GM18505 (cell line): ENCODE results near the gene TTLL5.

Experiments used
- ATAC-seq: cut with Tn5 transposase; IDR thresholded peaks from one replicate; pipeline ENCODE4 v1.9.1; 2021; ENCODE audit not compliant: unreplicated experiment
- POLR2A ChIP-seq: IDR thresholded peaks from 4 replicates; pipeline ENCODE4 v1.6.1; 2011; ENCODE audit warnings: borderline replicate concordance; ENCODE audit not compliant: insufficient read depth, insufficient read length; ENCODE audit errors: extremely low read depth

TTLL5 gene

GRCh38 chr14:75784314-75784686, 123.3 kb downstream of the TTLL5 start:
- ATAC-seq, result no peak
- no peak for TF ChIP-seq POLR2A

- ATAC-seq, result no peak
Measured at GRCh38 chr14:75793806-75794205, 132.8 kb downstream of the TTLL5 start.

GRCh38 chr14:75794615-75795038, 133.6 kb downstream of the TTLL5 start:
- TF ChIP-seq POLR2A, result no peak
- no peak for ATAC-seq

More at GRCh38 chr14:75793806-75794205, 132.8 kb downstream of the TTLL5 start:
- no peak for TF ChIP-seq POLR2A

- no peak for TF ChIP-seq POLR2A
- ATAC-seq, result no peak
Measured at GRCh38 chr14:75800792-75801191, 139.7 kb downstream of the TTLL5 start.

GRCh38 chr14:75802486-75802885, 141.4 kb downstream of the TTLL5 start:
- no peak for TF ChIP-seq POLR2A
- no peak for ATAC-seq

GRCh38 chr14:75803765-75804164, 142.7 kb downstream of the TTLL5 start:
- no peak for ATAC-seq
- TF ChIP-seq POLR2A, result no peak

- ATAC-seq, result no peak
- TF ChIP-seq POLR2A, result no peak
Measured at GRCh38 chr14:75804570-75805275, 143.7 kb downstream of the TTLL5 start.

- no peak for ATAC-seq
- TF ChIP-seq POLR2A, result no peak
Measured at GRCh38 chr14:75805646-75806045, 144.6 kb downstream of the TTLL5 start.

- no peak for ATAC-seq
- TF ChIP-seq POLR2A, result no peak
Measured at GRCh38 chr14:75806352-75806832, 145.3 kb downstream of the TTLL5 start.

- ATAC-seq, result no peak
- no peak for TF ChIP-seq POLR2A
Measured at GRCh38 chr14:75807667-75808360, 146.8 kb downstream of the TTLL5 start.

- no peak for ATAC-seq
Measured at GRCh38 chr14:75811136-75811829, 150.2 kb downstream of the TTLL5 start.

GRCh38 chr14:75811872-75812499, 150.9 kb downstream of the TTLL5 start:
- TF ChIP-seq POLR2A, result no peak
- no peak for ATAC-seq

More at GRCh38 chr14:75811136-75811829, 150.2 kb downstream of the TTLL5 start:
- TF ChIP-seq POLR2A, result no peak

- ATAC-seq, result no peak
- no peak for TF ChIP-seq POLR2A
Measured at GRCh38 chr14:75812622-75813021, 151.6 kb downstream of the TTLL5 start.
